ENCODE data around the gene FGF18.

GRCh38 chr5:171459839-171460238 lies 40.4 kb downstream of the FGF18 start:
- TF ChIP-seq, protein P1, sequence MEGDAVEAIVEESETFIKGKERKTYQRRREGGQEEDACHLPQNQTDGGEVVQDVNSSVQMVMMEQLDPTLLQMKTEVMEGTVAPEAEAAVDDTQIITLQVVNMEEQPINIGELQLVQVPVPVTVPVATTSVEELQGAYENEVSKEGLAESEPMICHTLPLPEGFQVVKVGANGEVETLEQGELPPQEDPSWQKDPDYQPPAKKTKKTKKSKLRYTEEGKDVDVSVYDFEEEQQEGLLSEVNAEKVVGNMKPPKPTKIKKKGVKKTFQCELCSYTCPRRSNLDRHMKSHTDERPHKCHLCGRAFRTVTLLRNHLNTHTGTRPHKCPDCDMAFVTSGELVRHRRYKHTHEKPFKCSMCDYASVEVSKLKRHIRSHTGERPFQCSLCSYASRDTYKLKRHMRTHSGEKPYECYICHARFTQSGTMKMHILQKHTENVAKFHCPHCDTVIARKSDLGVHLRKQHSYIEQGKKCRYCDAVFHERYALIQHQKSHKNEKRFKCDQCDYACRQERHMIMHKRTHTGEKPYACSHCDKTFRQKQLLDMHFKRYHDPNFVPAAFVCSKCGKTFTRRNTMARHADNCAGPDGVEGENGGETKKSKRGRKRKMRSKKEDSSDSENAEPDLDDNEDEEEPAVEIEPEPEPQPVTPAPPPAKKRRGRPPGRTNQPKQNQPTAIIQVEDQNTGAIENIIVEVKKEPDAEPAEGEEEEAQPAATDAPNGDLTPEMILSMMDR (IDR thresholded peaks at IDR 0.05): no peak
- no peak for TF ChIP-seq POLR2A (IDR thresholded peaks at IDR 0.05)
